Liver (tissue), 9 donors: ENCODE results near the gene SPRYD3. TPM values are rescaled to one million over a fixed set of nuclear protein-coding genes. Genes with fewer than 3 reads are reported as not detected.
"Not testable (repeated sequence)": the region's sequence is repeated elsewhere in the genome, so short reads cannot be mapped to it uniquely, and the experiment has no call there.

Experiments
- DNase-seq: peaks from one replicate; pipeline ENCODE4 v3.0.0-alpha.2; 2017; ENCODE audit warnings: low spot score
- H3K27ac ChIP-seq, 2 donors: one replicate each; pipeline ENCODE4 v1.7.0; 2013; ENCODE audit warnings: inconsistent platforms in 2 of 2, low read length in 2 of 2, control low read depth in 1 of 2, low read depth in 1 of 2, mild to moderate bottlenecking in 1 of 2
- H3K27me3 ChIP-seq, 4 donors: one replicate each; pipeline versions ENCODE4 v1.6.1 to v1.7.0; 2013; ENCODE audit warnings: low read length in 3 of 4, inconsistent platforms in 1 of 4, mild to moderate bottlenecking in 1 of 4, moderate library complexity in 1 of 4; ENCODE audit not compliant: control insufficient read depth in 4 of 4, insufficient read depth in 4 of 4
- H3K36me3 ChIP-seq, 4 donors: one replicate each; pipeline versions ENCODE4 v1.6.1 to v1.7.0; 2013; ENCODE audit warnings: low read length in 3 of 4, mild to moderate bottlenecking in 3 of 4, low read depth in 1 of 4, moderate library complexity in 1 of 4; ENCODE audit not compliant: control insufficient read depth in 4 of 4, insufficient read depth in 3 of 4
- H3K4me1 ChIP-seq, 4 donors: one replicate each; pipeline versions ENCODE4 v1.6.1 to v1.7.0; 2013; ENCODE audit warnings: low read length in 3 of 4, mild to moderate bottlenecking in 3 of 4, moderate library complexity in 1 of 4; ENCODE audit not compliant: control insufficient read depth in 4 of 4, insufficient read depth in 4 of 4
- H3K4me3 ChIP-seq, 3 donors: one replicate each; pipeline versions ENCODE4 v1.6.1 to v1.7.0; 2013; ENCODE audit warnings: low read length in 3 of 3, control low read depth in 1 of 3, low read depth in 1 of 3, mild to moderate bottlenecking in 1 of 3
- H3K9ac ChIP-seq, 2 donors: one replicate each; pipeline ENCODE4 v1.7.0; 2013; ENCODE audit warnings: low read length in 2 of 2, mild to moderate bottlenecking in 2 of 2, moderate library complexity in 2 of 2, control low read depth in 1 of 2, low read depth in 1 of 2
- H3K9me3 ChIP-seq, 4 donors: one replicate each; pipeline versions ENCODE4 v1.6.1 to v1.7.0; 2013; ENCODE audit warnings: low read length in 3 of 4; ENCODE audit not compliant: control insufficient read depth in 4 of 4
- CTCF ChIP-seq: fragments of 150-350 bp; IDR thresholded peaks from 2 replicates; pipeline ENCODE4 v1.5.1; 2017; ENCODE audit warnings: improper control_type of control experiment, low read depth, low read length; ENCODE audit not compliant: missing input control
- EGR1 ChIP-seq, 2 donors: IDR thresholded peaks; 2 replicates each; pipeline ENCODE4 v1.6.1; 2016 to 2018; ENCODE audit warnings: antibody characterized with exemption in 2 of 2, low read depth in 2 of 2
- FOXA1 ChIP-seq: IDR thresholded peaks from 2 replicates; pipeline ENCODE4 v1.6.1; 2016; ENCODE audit warnings: antibody characterized with exemption
- FOXA2 ChIP-seq: IDR thresholded peaks from 2 replicates; pipeline ENCODE4 v1.6.1; 2016; ENCODE audit warnings: antibody characterized with exemption
- GABPA ChIP-seq, 2 donors: IDR thresholded peaks in 1 of 2; conservative IDR thresholded peaks in 1 of 2; 2 replicates each; pipeline ENCODE4 v1.6.1; 2016; ENCODE audit warnings: antibody characterized with exemption in 2 of 2, mild to moderate bottlenecking in 1 of 2, moderate library complexity in 1 of 2
- HNF4A ChIP-seq, 2 donors: conservative IDR thresholded peaks; 2 replicates each; pipeline ENCODE4 v1.6.1; 2016; ENCODE audit warnings: antibody characterized with exemption in 2 of 2, mild to moderate bottlenecking in 2 of 2
- JUND ChIP-seq, 2 donors: IDR thresholded peaks; 2 replicates each; pipeline ENCODE4 v1.6.1; 2016; ENCODE audit warnings: antibody characterized with exemption in 2 of 2
- MAX ChIP-seq: IDR thresholded peaks from 2 replicates; pipeline ENCODE4 v1.6.1; 2016; ENCODE audit warnings: antibody characterized with exemption
- NR2F2 ChIP-seq: IDR thresholded peaks from 2 replicates; pipeline ENCODE4 v1.6.1; 2016; ENCODE audit warnings: antibody characterized with exemption
- REST ChIP-seq: IDR thresholded peaks from 2 replicates; pipeline ENCODE4 v1.6.1; 2016; ENCODE audit warnings: antibody characterized with exemption, mild to moderate bottlenecking
- RXRA ChIP-seq, 2 donors: IDR thresholded peaks; 2 replicates each; pipeline ENCODE4 v1.6.1; 2017 to 2018; ENCODE audit warnings: antibody characterized with exemption in 2 of 2, mild to moderate bottlenecking in 1 of 2
- SP1 ChIP-seq: IDR thresholded peaks from 2 replicates; pipeline ENCODE4 v1.6.1; 2018; ENCODE audit warnings: antibody characterized with exemption, mild to moderate bottlenecking
- YY1 ChIP-seq: IDR thresholded peaks from 2 replicates; pipeline ENCODE4 v1.6.1; 2016; ENCODE audit warnings: antibody characterized with exemption, mild to moderate bottlenecking
- ZBTB33 ChIP-seq: IDR thresholded peaks from 2 replicates; pipeline ENCODE4 v1.6.1; 2016; ENCODE audit warnings: antibody characterized with exemption
- WGBS: extraction: QIAGEN DNeasy Blood & Tissue Kit; methylation state at CpG from one replicate; pipeline ENCODE4 v1.1.7; 2013; 5-methylcytosine and 5-hydroxymethylcytosine counted together
- polyA plus RNA-seq, 2 donors: library from polyadenylated mRNA; stranded (reverse) in 1 of 2; unstranded in 1 of 2; fragments of 200-250 nt in 1 of 2; fragments of >200 nt in 1 of 2; fragmentation: Nextera tagmentation in 1 of 2; extraction: Ambion mirVana in 1 of 2; gene quantifications; one replicate each; pipeline versions ENCODE4 v1.2.1 to v1.2.3, GENCODE V29; 2013 to 2015
- total RNA-seq, 2 donors: library from RNA; depleted of rRNA; stranded (reverse); fragments of >200 nt; gene quantifications; one replicate each; pipeline ENCODE4 v1.2.3, GENCODE V29; 2014
- donor health status: healthy.
- donor health status: healthy.
- donor health status: healthy.
- donor health status: healthy.
- donor health status: healthy.

SPRYD3 gene
- total and polyA plus RNA-seq, 4 donors = 6.0 to 20.3 (median 13.3) TPM

- H3K9ac ChIP-seq = no peak overlapping the region
- H3K4me3 ChIP-seq = no peak overlapping the region
- DNase-seq = no peak
- H3K9me3 ChIP-seq = no peaks in the 10 kb centered on the region
- H3K27me3 ChIP-seq = no peaks in the 10 kb centered on the region
- no peaks in the 10 kb centered on the region for H3K36me3 ChIP-seq
- whole genome bisulfite sequencing = 91% methylated on average over 12 of the region's 12 CpGs
- TF ChIP-seq FOXA2 (no peak), RXRA (IDR thresholded peaks at IDR 0.05) (no peak), ZBTB33 (no peak), CTCF (no peak), FOXA1 (no peak), NR2F2 (no peak), GABPA (IDR thresholded peaks at IDR 0.05 in 1 of 2, conservative IDR thresholded peaks at IDR 0.05 in 1 of 2) (no peak), MAX (no peak), REST (no peak), SP1 (no peak), HNF4A (conservative IDR thresholded peaks at IDR 0.05) (no peak), YY1 (no peak), JUND (IDR thresholded peaks at IDR 0.05) (no peak), EGR1 (IDR thresholded peaks at IDR 0.05; ENCODE audit: low read depth in 2 of 2) (no peak)
- no peak overlapping the region for H3K27ac ChIP-seq
- no peaks in the 10 kb centered on the region for H3K4me1 ChIP-seq
These were observed 34.0 kb upstream of the SPRYD3 start for GRCh38 chr12:53113136-53113705.

GRCh38 chr12:53112431-53112830 is 33.2 kb upstream of the SPRYD3 start:
- not testable (repeated sequence) for H3K36me3 ChIP-seq, H3K4me3 ChIP-seq, H3K27me3 ChIP-seq, H3K4me1 ChIP-seq, H3K9me3 ChIP-seq, H3K27ac ChIP-seq, DNase-seq, H3K9ac ChIP-seq
- WGBS = 91% methylated on average over 7 of the region's 7 CpGs
